ENCODE results near the gene CITED4. TPM values are rescaled to one million over a fixed set of nuclear protein-coding genes. Genes with fewer than 3 reads are reported as not detected.

Gene CITED4, protein sequence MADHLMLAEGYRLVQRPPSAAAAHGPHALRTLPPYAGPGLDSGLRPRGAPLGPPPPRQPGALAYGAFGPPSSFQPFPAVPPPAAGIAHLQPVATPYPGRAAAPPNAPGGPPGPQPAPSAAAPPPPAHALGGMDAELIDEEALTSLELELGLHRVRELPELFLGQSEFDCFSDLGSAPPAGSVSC
- total RNA-seq (ENCODE audit: low replicate concordance) = 101 and 207 TPM in 2 replicates
- long read RNA-seq, partial matches to known transcripts = 0 of 1 reads
- long read RNA-seq, other reads (novel, unspliced or antisense) = 0 of 1 reads

DNA sequence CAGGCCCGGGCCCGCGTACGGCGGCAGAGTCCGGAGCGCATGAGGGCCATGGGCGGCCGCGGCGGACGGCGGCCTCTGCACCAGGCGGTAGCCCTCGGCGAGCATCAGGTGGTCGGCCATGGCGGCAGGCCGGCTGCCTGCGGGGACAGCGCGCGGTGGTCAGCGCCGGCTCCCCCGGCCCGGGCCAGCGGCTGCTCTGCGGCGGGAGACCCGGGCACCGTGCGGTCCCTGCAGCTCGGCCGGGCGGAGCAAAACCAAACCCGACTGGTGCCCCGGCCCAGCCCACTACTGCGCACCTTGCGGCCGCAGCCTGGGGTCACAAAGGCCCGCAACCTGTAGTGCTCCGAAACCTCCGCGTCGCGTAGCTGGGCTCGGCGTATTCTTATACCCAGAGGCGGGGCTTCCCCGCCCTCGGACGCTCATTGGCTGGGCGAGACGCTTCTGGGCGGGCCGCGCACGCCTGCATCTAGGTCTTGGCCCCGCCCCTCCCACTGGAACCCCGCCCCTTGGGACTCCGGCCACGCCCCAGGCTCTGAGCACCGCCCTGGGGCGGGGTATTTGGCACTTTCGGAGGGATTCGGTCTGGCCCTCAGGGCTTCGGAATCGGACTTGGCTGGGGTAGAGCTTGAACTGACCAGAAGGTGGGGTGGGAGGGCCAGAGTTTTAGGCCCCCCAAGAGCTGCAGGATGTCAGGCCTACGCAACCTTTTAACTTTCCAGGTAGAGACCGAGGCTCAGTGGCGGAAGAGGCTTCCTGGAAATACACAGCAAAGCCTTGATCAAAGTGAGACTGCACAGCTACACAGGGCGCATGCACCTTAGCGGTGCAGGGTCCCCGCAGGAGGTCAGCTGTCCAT is at the start of gene CITED4:
Gene CITED4 (minus strand): TSS at position 356 of the 856 bp plus-strand sequence. CDS start 236 bp downstream, at position 120.
- Mint-ChIP-seq H3K4me3 (peak within 1 kb of the TSS; percentile 93), H3K27me3 (peaks cover 31% of the 10 kb centered on the region)
- DNase-seq (ENCODE audit: extremely low spot score, unreplicated experiment) = peak; percentile 97

DNA sequence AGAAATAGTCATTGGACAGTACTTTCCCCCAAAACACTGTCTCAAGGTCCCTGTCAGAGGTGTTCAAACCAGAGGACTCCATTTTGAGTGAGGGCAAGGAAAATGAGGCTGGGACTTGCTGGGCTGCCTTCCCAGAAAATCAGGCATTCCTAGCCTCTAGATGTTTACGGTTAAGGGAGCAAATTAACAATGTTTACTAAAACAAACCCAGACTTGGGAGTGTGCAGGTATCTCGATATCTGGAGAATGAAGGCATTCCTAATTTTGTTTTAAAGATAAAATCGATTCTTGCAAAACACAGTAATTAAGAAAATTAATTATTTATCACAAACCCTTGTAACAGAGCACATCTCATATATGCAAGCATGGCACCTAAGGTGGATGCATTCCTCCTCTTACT is 48.9 kb upstream of the CITED4 start:
- no peaks in the 10 kb centered on the region for H3K27me3 Mint-ChIP-seq
- no peak overlapping the region for H3K4me3 Mint-ChIP-seq

More for the DNA sequence above, at the start of gene CITED4:
- Mint-ChIP-seq H3K27ac (peak within 1 kb of the TSS; percentile 97), H3K36me3 (no peaks in the 10 kb centered on the region), H3K9me3 (no peaks in the 10 kb centered on the region), H3K4me1 (ENCODE audit: unreplicated experiment) (peaks cover 9% of the 10 kb centered on the region)
- TF ChIP-seq, protein P1, sequence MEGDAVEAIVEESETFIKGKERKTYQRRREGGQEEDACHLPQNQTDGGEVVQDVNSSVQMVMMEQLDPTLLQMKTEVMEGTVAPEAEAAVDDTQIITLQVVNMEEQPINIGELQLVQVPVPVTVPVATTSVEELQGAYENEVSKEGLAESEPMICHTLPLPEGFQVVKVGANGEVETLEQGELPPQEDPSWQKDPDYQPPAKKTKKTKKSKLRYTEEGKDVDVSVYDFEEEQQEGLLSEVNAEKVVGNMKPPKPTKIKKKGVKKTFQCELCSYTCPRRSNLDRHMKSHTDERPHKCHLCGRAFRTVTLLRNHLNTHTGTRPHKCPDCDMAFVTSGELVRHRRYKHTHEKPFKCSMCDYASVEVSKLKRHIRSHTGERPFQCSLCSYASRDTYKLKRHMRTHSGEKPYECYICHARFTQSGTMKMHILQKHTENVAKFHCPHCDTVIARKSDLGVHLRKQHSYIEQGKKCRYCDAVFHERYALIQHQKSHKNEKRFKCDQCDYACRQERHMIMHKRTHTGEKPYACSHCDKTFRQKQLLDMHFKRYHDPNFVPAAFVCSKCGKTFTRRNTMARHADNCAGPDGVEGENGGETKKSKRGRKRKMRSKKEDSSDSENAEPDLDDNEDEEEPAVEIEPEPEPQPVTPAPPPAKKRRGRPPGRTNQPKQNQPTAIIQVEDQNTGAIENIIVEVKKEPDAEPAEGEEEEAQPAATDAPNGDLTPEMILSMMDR (conservative IDR thresholded peaks at IDR 0.05) = peak; percentile 47

DNA sequence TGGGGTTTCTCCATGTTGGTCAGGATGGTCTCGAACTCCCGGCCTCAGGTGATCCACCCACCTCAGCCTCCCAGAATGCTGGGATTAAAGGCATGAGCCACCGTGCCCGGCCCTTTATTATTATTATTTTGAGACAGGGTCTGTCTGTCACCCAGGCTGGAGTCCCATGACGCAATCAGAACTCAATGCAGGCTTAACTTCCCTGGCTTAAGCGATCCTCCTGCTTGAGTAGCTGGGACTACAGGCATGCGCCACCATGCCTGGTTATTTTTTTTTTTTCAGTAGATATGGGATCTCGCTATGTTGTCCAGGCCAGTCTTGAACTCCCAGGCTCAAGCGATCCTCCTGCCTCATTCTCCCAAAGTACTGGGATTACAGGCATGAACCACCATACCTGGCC is 47.1 kb upstream of the CITED4 start:
- H3K27ac Mint-ChIP-seq = no peak overlapping the region
- TF ChIP-seq, protein P1 (conservative IDR thresholded peaks at IDR 0.05) = no peak
- H3K27me3 Mint-ChIP-seq = no peaks in the 10 kb centered on the region
- H3K4me3 Mint-ChIP-seq = no peak overlapping the region
- no peaks in the 10 kb centered on the region for H3K4me1 Mint-ChIP-seq (ENCODE audit: unreplicated experiment)
- no peaks in the 10 kb centered on the region for H3K9me3 Mint-ChIP-seq
- H3K36me3 Mint-ChIP-seq = no peaks in the 10 kb centered on the region
- no peak for DNase-seq (ENCODE audit: extremely low spot score, unreplicated experiment)

More for the DNA sequence above, 48.9 kb upstream of the CITED4 start:
- Mint-ChIP-seq H3K36me3 (no peaks in the 10 kb centered on the region), H3K4me1 (ENCODE audit: unreplicated experiment) (no peaks in the 10 kb centered on the region), H3K27ac (no peak overlapping the region), H3K9me3 (no peaks in the 10 kb centered on the region)
- no peak for DNase-seq (ENCODE audit: extremely low spot score, unreplicated experiment)
- TF ChIP-seq, protein P1 (conservative IDR thresholded peaks at IDR 0.05) = no peak

DNA sequence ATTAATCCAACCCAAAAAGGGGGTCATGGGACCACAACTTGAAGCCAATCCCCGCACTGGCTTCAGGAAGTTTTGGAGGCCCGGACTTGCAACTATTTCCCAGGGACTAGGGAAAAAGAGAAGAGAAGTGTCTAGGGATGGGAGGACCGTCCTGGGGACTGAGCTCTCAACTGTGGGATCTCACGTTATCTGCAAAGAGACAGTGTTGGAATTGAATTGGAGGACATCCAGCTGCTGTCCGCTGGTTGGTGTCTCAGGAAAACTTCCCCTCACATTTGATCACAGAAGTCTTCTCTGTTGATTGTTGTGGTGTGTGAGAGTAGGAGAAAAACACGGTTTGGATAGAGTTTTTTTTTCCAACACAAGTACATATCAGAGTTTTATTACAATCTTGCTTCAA is 46.2 kb upstream of the CITED4 start:
- DNase-seq (ENCODE audit: extremely low spot score, unreplicated experiment) = no peak
- Mint-ChIP-seq H3K4me1 (ENCODE audit: unreplicated experiment) (peaks cover under 1% of the 10 kb centered on the region), H3K27me3 (no peaks in the 10 kb centered on the region), H3K9me3 (no peaks in the 10 kb centered on the region), H3K4me3 (no peak overlapping the region), H3K36me3 (no peaks in the 10 kb centered on the region), H3K27ac (no peak overlapping the region)
- TF ChIP-seq, protein P1 (conservative IDR thresholded peaks at IDR 0.05) = no peak

DNA sequence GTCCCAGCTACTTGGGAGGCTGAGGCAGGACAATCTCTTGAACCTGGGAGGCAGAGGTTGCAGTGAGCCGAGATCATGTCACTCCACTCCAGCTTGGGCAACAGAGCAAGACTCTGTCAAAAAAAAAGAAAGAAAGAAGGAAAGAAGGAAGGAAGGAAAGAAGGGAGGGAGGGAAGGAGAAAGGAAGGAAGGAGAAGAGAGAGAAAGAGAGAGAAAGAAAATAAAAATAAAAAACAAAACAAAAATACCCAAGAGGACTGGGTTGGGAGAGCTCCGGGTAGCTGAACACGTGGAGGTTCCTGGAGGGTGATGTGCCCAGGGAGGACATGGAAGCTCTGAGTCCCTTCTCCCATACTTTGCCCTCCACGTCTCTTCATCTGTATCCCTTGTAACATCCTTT is 45.7 kb upstream of the CITED4 start:
- TF ChIP-seq, protein P1 (conservative IDR thresholded peaks at IDR 0.05) = no peak
- Mint-ChIP-seq H3K36me3 (no peaks in the 10 kb centered on the region), H3K4me3 (no peak overlapping the region), H3K27me3 (no peaks in the 10 kb centered on the region), H3K27ac (no peak overlapping the region), H3K4me1 (ENCODE audit: unreplicated experiment) (peaks cover 5% of the 10 kb centered on the region), H3K9me3 (no peaks in the 10 kb centered on the region)
- no peak for DNase-seq (ENCODE audit: extremely low spot score, unreplicated experiment)
